Erythroblast (primary cell): ENCODE measurements around the gene IRX5.

Experiments used
- GATA1 ChIP-seq: IDR thresholded peaks from 2 replicates; pipeline ENCODE4 v1.6.1; 2011; ENCODE audit warnings: low read depth, mild to moderate bottlenecking, control low read depth, low read length, moderate library complexity
- POLR2A ChIP-seq: IDR thresholded peaks from 2 replicates; pipeline ENCODE4 v1.6.1; 2011; ENCODE audit warnings: mild to moderate bottlenecking, low read length

DNA sequence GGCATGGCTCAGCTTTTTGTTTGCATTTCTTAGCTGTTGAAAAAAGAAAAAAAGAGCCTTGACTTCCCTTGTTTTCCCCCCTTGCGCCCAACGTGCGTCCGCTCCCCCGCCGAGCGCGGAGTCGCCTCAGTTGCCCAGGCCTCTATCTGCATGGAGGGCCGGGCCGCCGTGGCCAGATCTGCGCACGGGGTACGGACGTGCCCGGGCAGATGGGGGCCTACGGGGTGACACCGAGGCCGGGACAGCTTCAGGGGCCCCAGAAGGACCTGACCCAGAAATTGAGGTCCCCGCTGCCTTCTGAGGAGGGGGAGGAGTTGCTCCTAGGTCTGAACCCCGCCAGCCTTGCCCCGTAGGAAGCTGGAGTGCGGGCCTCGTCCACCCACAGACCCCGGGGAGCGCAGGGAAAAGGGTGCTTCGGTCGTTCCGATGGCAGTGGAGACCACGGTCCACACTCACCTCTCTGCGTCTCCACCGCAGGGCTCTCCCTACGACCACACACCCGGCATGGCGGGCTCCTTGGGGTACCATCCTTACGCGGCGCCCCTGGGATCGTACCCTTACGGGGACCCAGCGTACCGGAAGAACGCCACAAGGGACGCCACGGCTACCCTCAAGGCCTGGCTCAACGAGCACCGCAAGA lies 1.5 kb downstream of the IRX5 start:
- TF ChIP-seq POLR2A: no peak
- no peak for TF ChIP-seq GATA1
